ENCODE data around the gene DLAT. TPM values are rescaled to one million over a fixed set of nuclear protein-coding genes. Genes with fewer than 3 reads are reported as not detected.

Gene DLAT
- total RNA-seq, 1 experiment from 2014 or later, result 94.1 TPM

GRCh38 chr11:112049777-112050176, 24.6 kb downstream of the DLAT start:
- no peaks in the 10 kb centered on the region for H3K27me3 ChIP-seq (replicated peaks; ENCODE audit: insufficient read depth, low read depth, low read length, poor library complexity)
- H3K4me1 ChIP-seq (ENCODE audit: insufficient read depth, low read length, poor library complexity, severe bottlenecking), result peaks cover 21% of the 10 kb centered on the region
- no TSS peak for BruUV-seq (replicated peaks)
- intact Hi-C loops (cut with micrococcal nuclease; ENCODE audit: unreplicated experiment), result no loop called here
- peaks cover 71% of the 10 kb centered on the region for H3K36me3 ChIP-seq (ENCODE audit: insufficient read depth, low read length, poor library complexity, severe bottlenecking)
- no peaks in the 10 kb centered on the region for H3K9me3 ChIP-seq (ENCODE audit: low read depth, low read length, poor library complexity, severe bottlenecking)
- CTCF ChIA-PET, result no interaction called here
- TF ChIP-seq EZH2 (IDR thresholded peaks at IDR 0.05; ENCODE audit: borderline replicate concordance, low read depth, low read length, poor library complexity, severe bottlenecking), result no peak
- TF ChIP-seq CTCF (conservative IDR thresholded peaks at IDR 0.05; ENCODE audit: low read depth, low read length), result no peak
- POLR2A ChIA-PET (ENCODE audit: low non-redundant PET), result no interaction called here
- no peak overlapping the region for H3K4me3 ChIP-seq (ENCODE audit: low read depth, low read length, poor library complexity, severe bottlenecking)
- peak overlapping the region; percentile 48 for H3K27ac ChIP-seq (ENCODE audit: low read depth, low read length, poor library complexity, severe bottlenecking)
- DNase-seq (ENCODE audit: low spot score), result no peak

GRCh38 chr11:112050721-112051120, 25.5 kb downstream of the DLAT start:
- POLR2A ChIA-PET (ENCODE audit: low non-redundant PET), result no interaction called here
- no peak for TF ChIP-seq CTCF (conservative IDR thresholded peaks at IDR 0.05; ENCODE audit: low read depth, low read length)
- no peak for TF ChIP-seq EZH2 (IDR thresholded peaks at IDR 0.05; ENCODE audit: borderline replicate concordance, low read depth, low read length, poor library complexity, severe bottlenecking)
- peak overlapping the region; percentile 48 for H3K27ac ChIP-seq (ENCODE audit: low read depth, low read length, poor library complexity, severe bottlenecking)
- intact Hi-C loops (cut with micrococcal nuclease; ENCODE audit: unreplicated experiment), result no loop called here
- no peak overlapping the region for H3K4me3 ChIP-seq (ENCODE audit: low read depth, low read length, poor library complexity, severe bottlenecking)
- CTCF ChIA-PET, result no interaction called here
- BruUV-seq (replicated peaks), result no TSS peak
- H3K4me1 ChIP-seq (ENCODE audit: insufficient read depth, low read length, poor library complexity, severe bottlenecking), result peaks cover 21% of the 10 kb centered on the region
- H3K27me3 ChIP-seq (replicated peaks; ENCODE audit: insufficient read depth, low read depth, low read length, poor library complexity), result no peaks in the 10 kb centered on the region
- H3K36me3 ChIP-seq (ENCODE audit: insufficient read depth, low read length, poor library complexity, severe bottlenecking), result peaks cover 63% of the 10 kb centered on the region
- no peaks in the 10 kb centered on the region for H3K9me3 ChIP-seq (ENCODE audit: low read depth, low read length, poor library complexity, severe bottlenecking)
- peak; percentile 60 for DNase-seq (ENCODE audit: low spot score)

- no peak overlapping the region for H3K4me3 ChIP-seq (ENCODE audit: low read depth, low read length, poor library complexity, severe bottlenecking)
- CTCF ChIA-PET, result no interaction called here
- H3K27ac ChIP-seq (ENCODE audit: low read depth, low read length, poor library complexity, severe bottlenecking), result no peak overlapping the region
- peaks cover 63% of the 10 kb centered on the region for H3K36me3 ChIP-seq (ENCODE audit: insufficient read depth, low read length, poor library complexity, severe bottlenecking)
- BruUV-seq (replicated peaks), result no TSS peak
- no peaks in the 10 kb centered on the region for H3K27me3 ChIP-seq (replicated peaks; ENCODE audit: insufficient read depth, low read depth, low read length, poor library complexity)
- POLR2A ChIA-PET (ENCODE audit: low non-redundant PET), result no interaction called here
- DNase-seq (ENCODE audit: low spot score), result no peak
- peaks cover 21% of the 10 kb centered on the region for H3K4me1 ChIP-seq (ENCODE audit: insufficient read depth, low read length, poor library complexity, severe bottlenecking)
- intact Hi-C loops (cut with micrococcal nuclease; ENCODE audit: unreplicated experiment), result no loop called here
- no peak for TF ChIP-seq CTCF (conservative IDR thresholded peaks at IDR 0.05; ENCODE audit: low read depth, low read length)
- no peak for TF ChIP-seq EZH2 (IDR thresholded peaks at IDR 0.05; ENCODE audit: borderline replicate concordance, low read depth, low read length, poor library complexity, severe bottlenecking)
- no peaks in the 10 kb centered on the region for H3K9me3 ChIP-seq (ENCODE audit: low read depth, low read length, poor library complexity, severe bottlenecking)
Observed at GRCh38 chr11:112051768-112052167, 26.6 kb downstream of the DLAT start.
